ENCODE results near the gene MARCHF7.

GRCh38 chr2:159750873-159751272 lies 38.6 kb downstream of the MARCHF7 start:
- TF ChIP-seq CTCF (IDR thresholded peaks at IDR 0.05) (no peak), POLR2A (IDR thresholded peaks at IDR 0.05) (no peak)

All from esophagus squamous epithelium (tissue), 4 donors.